Coronary artery (tissue), 2 donors: Measurements from ENCODE around the gene RASGRP4.

Source experiments
- DNase-seq: peaks from one replicate; pipeline ENCODE4 v3.0.0-alpha.2; 2017; ENCODE audit warnings: low spot score
- H3K27ac ChIP-seq, 2 donors: fragments of 200-600 bp; sonication (generic); one replicate each; pipeline ENCODE4 v1.5.1; 2016 to 2019
- H3K4me3 ChIP-seq: fragments of 200-600 bp; sonication (generic); 2 replicates; pipeline ENCODE4 v1.5.1; 2016; ENCODE audit warnings: mild to moderate bottlenecking, moderate library complexity
- TF ChIP-seq, protein P1 (sequence below): fragments of 200-600 bp; sonication (generic); IDR thresholded peaks from one replicate; pipeline ENCODE4 v1.5.1; 2019; ENCODE audit warnings: antibody characterized with exemption

The RASGRP4 gene

DNA sequence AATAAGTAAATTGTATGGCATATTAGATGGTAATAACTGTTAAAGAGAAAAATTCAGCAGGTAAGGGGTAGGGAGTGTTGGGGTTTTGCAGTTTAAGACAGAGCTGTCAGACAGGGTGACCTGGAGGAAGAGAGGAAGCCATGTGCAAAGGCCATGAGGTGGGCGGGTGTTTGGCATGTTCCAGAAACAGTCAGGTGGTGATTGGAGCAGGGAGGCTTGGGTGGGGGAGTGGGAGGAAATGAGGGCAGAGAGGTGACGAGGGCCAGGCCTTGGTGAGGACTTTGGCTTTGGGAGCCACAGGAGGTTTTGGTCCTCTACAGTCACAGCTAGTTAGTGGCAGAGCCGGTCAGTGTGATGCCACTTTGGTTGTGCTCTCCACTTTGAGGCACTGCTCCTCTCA is 27.6 kb upstream of the RASGRP4 start:
- TF ChIP-seq, protein P1, sequence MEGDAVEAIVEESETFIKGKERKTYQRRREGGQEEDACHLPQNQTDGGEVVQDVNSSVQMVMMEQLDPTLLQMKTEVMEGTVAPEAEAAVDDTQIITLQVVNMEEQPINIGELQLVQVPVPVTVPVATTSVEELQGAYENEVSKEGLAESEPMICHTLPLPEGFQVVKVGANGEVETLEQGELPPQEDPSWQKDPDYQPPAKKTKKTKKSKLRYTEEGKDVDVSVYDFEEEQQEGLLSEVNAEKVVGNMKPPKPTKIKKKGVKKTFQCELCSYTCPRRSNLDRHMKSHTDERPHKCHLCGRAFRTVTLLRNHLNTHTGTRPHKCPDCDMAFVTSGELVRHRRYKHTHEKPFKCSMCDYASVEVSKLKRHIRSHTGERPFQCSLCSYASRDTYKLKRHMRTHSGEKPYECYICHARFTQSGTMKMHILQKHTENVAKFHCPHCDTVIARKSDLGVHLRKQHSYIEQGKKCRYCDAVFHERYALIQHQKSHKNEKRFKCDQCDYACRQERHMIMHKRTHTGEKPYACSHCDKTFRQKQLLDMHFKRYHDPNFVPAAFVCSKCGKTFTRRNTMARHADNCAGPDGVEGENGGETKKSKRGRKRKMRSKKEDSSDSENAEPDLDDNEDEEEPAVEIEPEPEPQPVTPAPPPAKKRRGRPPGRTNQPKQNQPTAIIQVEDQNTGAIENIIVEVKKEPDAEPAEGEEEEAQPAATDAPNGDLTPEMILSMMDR = no peak
- H3K27ac ChIP-seq = no peak overlapping the region
- no peak overlapping the region for H3K4me3 ChIP-seq
- no peak for DNase-seq

DNA sequence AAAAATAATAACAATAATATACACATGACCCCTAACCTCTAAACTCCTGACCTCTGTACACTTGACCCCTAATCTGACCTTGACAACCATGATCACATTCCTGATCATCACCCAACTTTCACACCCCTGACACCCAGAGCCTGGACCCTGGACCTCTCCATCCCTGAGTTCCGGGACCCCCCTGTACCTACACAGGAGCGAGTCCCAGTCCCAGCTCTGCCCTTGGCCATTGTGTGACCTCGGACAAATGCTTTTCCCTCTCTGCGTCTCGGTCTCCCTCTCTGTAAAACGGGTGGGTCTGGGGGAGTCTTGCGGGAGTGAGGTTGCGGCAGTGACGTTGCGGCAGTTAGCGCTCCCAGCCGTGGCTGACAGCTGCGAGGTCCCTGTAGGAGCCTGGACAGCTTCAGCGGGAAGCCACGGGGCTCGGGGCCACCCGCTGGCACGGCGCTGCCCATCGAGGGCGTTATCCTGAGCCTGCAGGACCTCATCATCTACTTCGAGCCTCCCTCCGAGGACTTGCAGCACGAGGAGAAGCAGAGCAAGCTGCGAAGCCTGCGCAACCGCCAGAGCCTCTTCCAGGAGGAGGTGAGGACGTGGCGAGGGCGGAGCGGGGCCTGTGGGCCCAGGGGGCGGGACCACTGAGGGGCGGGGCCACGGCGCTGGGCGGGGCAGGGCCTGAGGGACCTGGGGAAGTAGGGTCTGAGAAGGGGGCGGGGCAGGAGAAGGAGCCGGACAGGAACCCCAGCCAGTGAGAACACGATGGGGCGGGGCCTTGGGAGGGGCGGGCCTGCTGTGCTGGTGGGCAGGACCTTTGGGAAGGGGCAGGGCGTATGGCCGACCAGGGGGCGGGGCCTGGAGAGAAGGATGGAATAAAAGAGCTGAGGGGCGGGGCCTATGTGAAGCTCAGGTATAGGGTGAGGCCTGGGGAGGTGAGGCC is 26.7 kb upstream of the RASGRP4 start:
- Histone ChIP-seq H3K27ac (no peak overlapping the region), H3K4me3 (no peak overlapping the region)
- no peak for DNase-seq
- TF ChIP-seq, protein P1 = no peak

DNA sequence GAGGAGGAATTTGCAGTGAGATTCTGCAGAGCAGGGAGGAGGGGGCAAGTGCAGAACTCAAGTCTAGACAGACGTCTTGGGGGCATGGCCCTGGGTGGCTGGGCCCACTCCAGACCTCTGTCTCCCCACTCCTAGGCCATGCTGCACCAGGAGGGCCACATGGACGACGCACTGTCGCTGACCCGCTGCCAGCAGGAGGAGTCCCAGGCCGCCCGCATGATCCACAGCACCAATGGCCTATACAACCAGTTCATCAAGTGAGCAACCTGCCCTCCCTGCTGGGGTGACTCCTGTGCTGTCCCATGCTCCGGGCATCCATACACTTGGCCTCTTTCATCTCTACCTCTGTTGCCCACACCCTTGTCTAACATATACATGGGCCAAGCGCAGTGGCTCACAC is 25.6 kb upstream of the RASGRP4 start:
- TF ChIP-seq, protein P1 = no peak
- no peak for DNase-seq
- H3K27ac ChIP-seq = no peak overlapping the region
- no peak overlapping the region for H3K4me3 ChIP-seq

- H3K27ac ChIP-seq = no peak overlapping the region
- no peak for DNase-seq
Measured at GRCh38 chr19:38451036-38451435, 25.0 kb upstream of the RASGRP4 start.

GRCh38 chr19:38449518-38449917 is 23.5 kb upstream of the RASGRP4 start:
- TF ChIP-seq, protein P1 = no peak
- H3K27ac ChIP-seq = no peak overlapping the region
- no peak overlapping the region for H3K4me3 ChIP-seq
- no peak for DNase-seq

More at GRCh38 chr19:38451036-38451435, 25.0 kb upstream of the RASGRP4 start:
- no peak overlapping the region for H3K4me3 ChIP-seq
- TF ChIP-seq, protein P1 = no peak

- Histone ChIP-seq H3K4me3 (no peak overlapping the region), H3K27ac (no peak overlapping the region)
- DNase-seq = no peak
- TF ChIP-seq, protein P1 = no peak
Measured at GRCh38 chr19:38448225-38448624, 22.2 kb upstream of the RASGRP4 start.

DNA sequence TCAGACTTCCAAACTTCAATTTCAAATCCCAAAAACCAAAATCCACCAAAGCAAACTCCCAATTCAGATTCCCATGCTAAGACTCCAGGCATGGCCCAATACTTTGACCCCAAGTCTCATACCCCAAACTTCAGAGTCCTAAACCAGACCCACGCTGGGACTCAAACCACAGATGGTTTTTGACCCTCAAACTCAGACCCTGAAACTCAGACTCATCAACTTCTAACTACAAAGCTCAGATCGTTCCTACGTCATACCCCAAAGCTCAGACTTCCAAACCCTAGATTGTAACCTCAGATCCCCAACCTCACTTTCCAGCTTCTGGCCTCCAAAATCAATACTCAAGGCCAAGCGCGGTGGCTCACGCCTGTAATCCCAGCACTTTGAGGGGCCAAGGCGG is 19.3 kb upstream of the RASGRP4 start:
- TF ChIP-seq, protein P1 = no peak
- no peak for DNase-seq

More for the DNA sequence above, 19.3 kb upstream of the RASGRP4 start:
- H3K27ac ChIP-seq = no peak overlapping the region
- no peak overlapping the region for H3K4me3 ChIP-seq
